Stimulated activated memory B cell treated with anti-CD40 and anti-IgM and Interleukin-4, amounts not matched to agents 10 μg/mL and 1 μg/mL and 100 μg/mL, for 72 hours (primary cell): ENCODE measurements around the gene GATAD2A.

ENCODE experiments used
- ATAC-seq: fragments of 150-1000 bp; cut with Tn5 transposase; 2 replicates; pipeline ENCODE4 v1.10.0; 2021
- H3K27ac Mint-ChIP-seq: one replicate; pipeline ENCODE4 v1.8.0; 2022; ENCODE audit warnings: mild to moderate bottlenecking, mixed read lengths
- H3K27me3 Mint-ChIP-seq: one replicate; pipeline ENCODE4 v1.8.0; 2022; ENCODE audit warnings: mixed read lengths
- H3K36me3 Mint-ChIP-seq: one replicate; pipeline ENCODE4 v1.8.0; 2022; ENCODE audit warnings: mixed read lengths
- H3K4me1 Mint-ChIP-seq: one replicate; pipeline ENCODE4 v1.8.0; 2022; ENCODE audit warnings: mixed read lengths
- H3K4me3 Mint-ChIP-seq: one replicate; pipeline ENCODE4 v1.8.0; 2022; ENCODE audit warnings: mild to moderate bottlenecking, moderate library complexity, mixed read lengths
- H3K9me3 Mint-ChIP-seq: one replicate; pipeline ENCODE4 v1.8.0; 2022; ENCODE audit warnings: mixed read lengths

GATAD2A gene

DNA sequence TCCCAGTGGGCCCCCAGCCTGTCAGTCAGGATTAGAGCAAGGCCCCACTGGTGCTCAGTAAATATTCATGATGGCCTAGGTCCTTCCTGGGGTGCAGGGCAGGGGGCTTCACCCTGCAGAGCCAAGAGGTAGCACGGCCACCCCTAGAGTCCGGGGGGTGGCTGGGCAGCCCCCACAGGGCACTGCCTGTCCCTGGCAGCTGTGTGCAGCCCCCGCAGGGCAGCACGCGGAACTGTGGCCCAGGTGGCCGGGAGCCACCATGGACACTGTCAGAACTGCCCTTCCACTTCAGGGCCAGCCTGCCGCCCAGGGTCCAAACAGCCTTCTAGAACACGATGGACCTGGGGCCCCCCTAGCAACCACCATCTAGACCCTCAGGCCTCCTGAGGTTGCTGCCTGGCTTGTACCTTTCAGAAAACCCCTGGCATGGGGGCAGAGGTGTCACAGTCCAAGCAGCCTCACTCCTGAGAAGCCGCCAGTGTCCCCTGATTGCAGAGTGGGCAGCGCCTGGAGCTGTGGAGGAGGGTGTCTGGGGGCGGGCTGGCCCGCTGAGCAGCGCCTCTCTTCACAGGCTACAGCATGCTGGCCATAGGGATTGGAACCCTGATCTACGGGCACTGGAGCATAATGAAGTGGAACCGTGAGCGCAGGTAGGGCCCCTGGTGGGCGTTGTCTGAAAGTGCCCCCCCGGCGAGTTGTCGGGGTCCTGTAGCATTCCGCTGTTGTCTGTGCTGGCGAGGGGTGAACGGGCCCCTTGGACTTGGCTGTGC is 120.3 kb downstream of the GATAD2A start:
- Mint-ChIP-seq H3K36me3 (peaks cover 20% of the 10 kb centered on the region), H3K27me3 (no peaks in the 10 kb centered on the region), H3K4me1 (peaks cover 32% of the 10 kb centered on the region), H3K27ac (peak overlapping the region; percentile 22), H3K4me3 (no peak overlapping the region), H3K9me3 (no peaks in the 10 kb centered on the region)
- ATAC-seq = no peak

DNA sequence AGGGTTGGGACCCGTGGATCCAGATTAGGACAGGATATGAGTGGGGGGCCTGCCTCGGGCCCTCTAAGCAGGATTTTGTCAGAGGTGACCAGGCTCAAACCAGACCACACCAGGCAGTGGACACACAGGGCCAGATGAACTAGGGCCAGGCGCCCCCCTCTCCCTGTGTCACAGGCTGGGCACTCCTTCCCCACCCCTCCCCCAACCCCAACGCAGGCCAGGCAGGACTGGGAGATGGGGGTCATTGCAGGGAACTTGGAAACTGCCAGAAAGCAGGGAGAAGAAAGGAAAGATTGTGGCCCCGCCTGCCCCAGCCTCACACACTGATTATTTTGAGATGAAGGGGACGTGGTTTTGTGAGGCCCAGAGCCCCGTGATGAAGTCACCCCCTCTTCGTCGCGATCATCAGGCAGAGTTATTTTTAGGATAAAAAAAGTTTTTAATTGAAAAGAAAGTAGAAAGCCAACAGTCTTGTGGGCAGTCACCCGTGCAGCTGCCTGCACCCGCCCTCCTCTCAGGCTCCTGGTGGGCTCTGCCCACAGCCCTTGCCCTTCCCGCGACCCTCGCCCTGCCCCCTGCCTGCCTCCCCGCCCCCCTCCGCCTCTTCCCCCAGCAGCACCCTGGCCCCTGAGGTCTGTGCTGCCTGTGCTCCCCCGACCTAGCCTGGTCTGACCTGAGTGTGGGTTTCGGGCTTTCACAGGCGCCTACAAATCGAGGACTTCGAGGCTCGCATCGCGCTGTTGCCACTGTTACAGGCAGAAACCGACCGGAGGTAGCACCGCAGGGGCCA is 121.3 kb downstream of the GATAD2A start:
- ATAC-seq = no peak
- Mint-ChIP-seq H3K4me3 (no peak overlapping the region), H3K36me3 (peaks cover 20% of the 10 kb centered on the region), H3K27me3 (no peaks in the 10 kb centered on the region), H3K4me1 (peaks cover 29% of the 10 kb centered on the region), H3K9me3 (no peaks in the 10 kb centered on the region), H3K27ac (peak overlapping the region; percentile 22)

DNA sequence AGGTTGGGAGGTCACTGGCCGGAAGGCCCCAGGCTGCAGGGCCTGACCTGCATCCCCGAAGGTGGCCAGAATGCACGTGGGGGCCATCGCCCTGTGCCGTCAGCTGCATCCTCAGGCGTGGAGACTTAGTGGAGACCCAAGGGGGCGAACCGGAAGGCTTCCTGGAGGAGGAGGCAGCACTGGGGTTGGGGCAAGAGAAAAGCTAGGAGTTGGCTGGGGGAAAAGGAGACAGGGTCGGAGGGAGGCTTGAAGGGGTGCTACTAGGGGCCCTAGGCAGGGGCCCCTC is 121.8 kb downstream of the GATAD2A start:
- no peaks in the 10 kb centered on the region for H3K9me3 Mint-ChIP-seq
- no peaks in the 10 kb centered on the region for H3K27me3 Mint-ChIP-seq
- peaks cover 20% of the 10 kb centered on the region for H3K36me3 Mint-ChIP-seq
- H3K27ac Mint-ChIP-seq = no peak overlapping the region
- no peak overlapping the region for H3K4me3 Mint-ChIP-seq
- peaks cover 34% of the 10 kb centered on the region for H3K4me1 Mint-ChIP-seq
- no peak for ATAC-seq

DNA sequence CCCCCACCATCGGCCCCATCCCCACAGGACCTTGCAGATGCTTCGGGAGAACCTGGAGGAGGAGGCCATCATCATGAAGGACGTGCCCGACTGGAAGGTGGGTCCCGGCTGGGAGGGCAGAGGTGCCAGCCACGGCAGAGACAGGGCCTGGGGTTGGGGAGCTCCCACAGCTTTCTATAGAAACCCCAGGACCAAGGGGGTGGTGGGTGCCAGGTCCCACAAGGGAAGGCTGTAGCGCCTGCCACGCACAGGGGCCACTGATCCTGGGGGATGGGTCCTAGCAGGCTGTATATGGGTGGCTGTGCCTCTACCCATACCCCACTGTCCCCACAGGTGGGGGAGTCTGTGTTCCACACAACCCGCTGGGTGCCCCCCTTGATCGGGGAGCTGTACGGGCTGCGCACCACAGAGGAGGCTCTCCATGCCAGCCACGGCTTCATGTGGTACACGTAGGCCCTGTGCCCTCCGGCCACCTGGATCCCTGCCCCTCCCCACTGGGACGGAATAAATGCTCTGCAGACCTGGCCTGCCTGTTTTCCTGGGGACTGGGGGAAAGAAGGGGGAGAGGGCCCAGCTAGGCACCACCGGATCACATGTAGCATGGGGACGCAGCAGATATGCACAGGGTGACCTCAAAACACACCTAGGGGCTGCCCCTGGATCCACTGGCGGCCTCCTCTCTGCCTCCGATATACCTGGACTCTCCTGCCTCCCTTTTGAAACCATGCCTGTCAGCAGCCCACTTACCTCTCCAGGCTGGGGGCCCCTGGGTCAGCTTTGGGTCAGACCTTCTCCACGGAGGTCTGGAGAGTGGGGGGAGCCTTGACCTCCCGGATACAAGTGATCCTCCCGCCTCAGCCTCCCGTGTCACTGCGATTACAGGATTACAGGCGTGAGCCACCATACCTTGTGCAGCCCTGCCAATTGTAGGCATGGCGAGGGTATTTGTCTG is 122.5 kb downstream of the GATAD2A start:
- no peaks in the 10 kb centered on the region for H3K27me3 Mint-ChIP-seq
- peaks cover 35% of the 10 kb centered on the region for H3K4me1 Mint-ChIP-seq
- no peak overlapping the region for H3K4me3 Mint-ChIP-seq
- peaks cover 20% of the 10 kb centered on the region for H3K36me3 Mint-ChIP-seq
- ATAC-seq = no peak
- H3K27ac Mint-ChIP-seq = no peak overlapping the region
- no peaks in the 10 kb centered on the region for H3K9me3 Mint-ChIP-seq

DNA sequence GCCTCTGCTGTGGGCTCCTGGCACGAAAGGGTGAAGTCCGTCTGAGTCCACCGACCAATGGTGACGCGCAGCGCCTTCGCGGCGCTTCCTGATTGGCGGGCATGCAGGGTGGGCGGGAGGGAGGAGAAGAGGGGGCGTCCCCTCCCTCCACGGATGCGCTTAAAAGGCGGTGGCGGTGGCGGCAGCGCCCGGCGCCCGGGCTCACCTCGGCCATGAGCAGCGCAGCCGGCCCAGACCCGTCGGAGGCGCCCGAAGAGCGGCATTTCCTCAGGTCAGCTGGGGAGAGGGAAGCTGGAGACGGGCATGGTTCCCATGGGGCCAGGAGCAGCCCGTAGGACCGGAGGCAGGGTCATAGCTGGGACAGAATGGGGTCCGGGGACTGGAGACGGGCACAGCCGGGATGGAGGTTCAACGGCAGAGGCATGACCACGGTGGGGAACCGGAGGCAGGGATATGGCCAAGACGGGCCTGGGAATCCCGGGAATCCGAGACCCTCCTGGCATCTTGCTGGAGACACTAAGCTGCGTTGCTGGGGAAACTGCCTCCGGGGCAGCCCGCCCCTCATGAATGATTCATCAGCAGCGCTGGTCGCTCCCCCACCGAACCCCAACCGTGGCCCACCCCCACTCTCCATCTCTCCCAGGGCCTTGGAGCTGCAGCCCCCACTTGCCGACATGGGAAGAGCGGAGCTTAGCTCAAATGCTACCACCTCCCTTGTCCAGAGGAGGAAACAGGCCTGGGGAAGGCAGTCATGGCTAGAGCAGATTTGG is 123.4 kb downstream of the GATAD2A start, which contains the start of gene YJEFN3:
TSS of gene YJEFN3 (plus strand) at position 191 of the 770 bp plus-strand sequence. CDS start at position 213, 22 bp downstream.
- Mint-ChIP-seq H3K27ac (no peak within 1 kb of the TSS), H3K9me3 (no peaks in the 10 kb centered on the region), H3K36me3 (peaks cover 20% of the 10 kb centered on the region), H3K27me3 (no peaks in the 10 kb centered on the region), H3K4me1 (peaks cover 32% of the 10 kb centered on the region), H3K4me3 (no peak within 1 kb of the TSS)
- no peak for ATAC-seq

DNA sequence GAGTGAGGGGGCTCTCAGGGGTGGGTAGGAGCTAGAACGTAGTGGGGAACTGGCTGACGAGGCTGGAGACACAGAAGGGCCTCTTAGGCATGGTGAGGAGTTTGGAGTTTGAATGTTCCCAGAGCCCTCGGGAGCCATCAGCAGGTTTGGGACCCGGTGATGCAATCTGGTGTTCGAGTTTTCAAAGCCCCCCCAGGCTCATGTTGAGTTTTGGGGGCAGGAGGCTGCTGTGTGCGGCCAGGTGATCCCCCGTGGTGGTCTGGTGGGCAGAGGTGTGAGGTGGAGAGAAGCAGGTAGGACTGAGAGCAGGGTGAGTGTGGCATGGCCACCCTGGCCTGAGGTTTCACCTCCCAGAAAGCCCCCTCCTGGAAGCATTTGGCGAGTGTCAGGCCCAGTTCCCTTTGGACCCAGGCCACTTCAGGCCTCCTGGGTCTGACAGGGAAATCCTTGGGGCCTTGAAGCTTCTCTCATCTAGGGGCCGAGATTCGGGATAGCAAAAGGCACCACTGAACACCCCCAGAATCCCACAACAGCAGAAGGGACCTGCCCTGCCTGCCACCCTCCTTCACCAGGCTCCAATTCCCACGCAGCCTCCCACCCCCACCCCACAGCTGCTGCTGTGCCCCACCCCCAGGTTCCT is 124.4 kb downstream of the GATAD2A start:
- H3K27me3 Mint-ChIP-seq = no peaks in the 10 kb centered on the region
- peaks cover 20% of the 10 kb centered on the region for H3K36me3 Mint-ChIP-seq
- peaks cover 22% of the 10 kb centered on the region for H3K4me1 Mint-ChIP-seq
- no peak for ATAC-seq
- no peak overlapping the region for H3K4me3 Mint-ChIP-seq
- H3K9me3 Mint-ChIP-seq = no peaks in the 10 kb centered on the region
- no peak overlapping the region for H3K27ac Mint-ChIP-seq

DNA sequence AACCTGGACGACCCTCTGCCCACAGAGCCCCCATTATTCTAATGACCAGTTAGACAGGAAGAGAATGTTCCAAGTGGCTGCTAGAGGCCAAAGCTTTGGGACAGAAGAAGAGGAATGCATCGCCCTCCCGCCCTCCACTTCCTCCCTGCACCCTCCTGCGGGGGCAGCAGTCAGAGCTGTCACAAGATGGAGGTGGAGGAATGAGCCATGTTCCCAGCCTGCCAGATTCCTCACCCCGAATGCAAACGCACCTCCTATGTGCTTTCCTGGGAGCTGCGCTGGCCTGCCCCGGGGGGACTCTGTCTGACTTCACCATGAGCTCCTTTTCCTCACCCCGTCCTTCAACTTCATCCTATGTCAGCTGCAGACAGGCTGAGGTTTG is 124.9 kb downstream of the GATAD2A start:
- H3K36me3 Mint-ChIP-seq = peaks cover 20% of the 10 kb centered on the region
- ATAC-seq = no peak
- H3K27me3 Mint-ChIP-seq = no peaks in the 10 kb centered on the region
- H3K4me3 Mint-ChIP-seq = no peak overlapping the region
- peak overlapping the region; percentile 14 for H3K27ac Mint-ChIP-seq
- H3K4me1 Mint-ChIP-seq = peaks cover 17% of the 10 kb centered on the region
- H3K9me3 Mint-ChIP-seq = no peaks in the 10 kb centered on the region

DNA sequence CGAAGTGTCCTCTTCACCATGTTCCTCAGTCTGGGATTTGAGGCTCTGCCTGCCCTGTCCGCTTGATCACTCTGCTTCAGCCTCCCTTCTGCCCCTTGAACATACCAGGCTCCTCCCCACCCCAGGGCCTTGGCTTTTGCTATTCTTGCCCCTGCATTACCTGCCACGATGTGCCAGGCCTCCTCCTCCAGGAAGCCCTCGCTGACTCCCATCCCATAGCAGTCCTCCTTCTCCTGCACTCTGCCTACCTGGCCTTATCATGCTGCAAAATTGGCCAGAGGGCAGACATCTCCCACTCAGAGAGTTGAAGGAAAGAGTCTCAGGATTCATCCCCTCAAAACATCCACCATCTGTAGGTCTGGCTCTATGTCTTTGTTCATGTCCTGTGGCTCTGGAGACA is 125.4 kb downstream of the GATAD2A start:
- H3K4me3 Mint-ChIP-seq = no peak overlapping the region
- H3K36me3 Mint-ChIP-seq = peaks cover 20% of the 10 kb centered on the region
- H3K27ac Mint-ChIP-seq = peak overlapping the region; percentile 14
- no peaks in the 10 kb centered on the region for H3K9me3 Mint-ChIP-seq
- ATAC-seq = no peak
- H3K27me3 Mint-ChIP-seq = no peaks in the 10 kb centered on the region
- H3K4me1 Mint-ChIP-seq = peaks cover 16% of the 10 kb centered on the region

DNA sequence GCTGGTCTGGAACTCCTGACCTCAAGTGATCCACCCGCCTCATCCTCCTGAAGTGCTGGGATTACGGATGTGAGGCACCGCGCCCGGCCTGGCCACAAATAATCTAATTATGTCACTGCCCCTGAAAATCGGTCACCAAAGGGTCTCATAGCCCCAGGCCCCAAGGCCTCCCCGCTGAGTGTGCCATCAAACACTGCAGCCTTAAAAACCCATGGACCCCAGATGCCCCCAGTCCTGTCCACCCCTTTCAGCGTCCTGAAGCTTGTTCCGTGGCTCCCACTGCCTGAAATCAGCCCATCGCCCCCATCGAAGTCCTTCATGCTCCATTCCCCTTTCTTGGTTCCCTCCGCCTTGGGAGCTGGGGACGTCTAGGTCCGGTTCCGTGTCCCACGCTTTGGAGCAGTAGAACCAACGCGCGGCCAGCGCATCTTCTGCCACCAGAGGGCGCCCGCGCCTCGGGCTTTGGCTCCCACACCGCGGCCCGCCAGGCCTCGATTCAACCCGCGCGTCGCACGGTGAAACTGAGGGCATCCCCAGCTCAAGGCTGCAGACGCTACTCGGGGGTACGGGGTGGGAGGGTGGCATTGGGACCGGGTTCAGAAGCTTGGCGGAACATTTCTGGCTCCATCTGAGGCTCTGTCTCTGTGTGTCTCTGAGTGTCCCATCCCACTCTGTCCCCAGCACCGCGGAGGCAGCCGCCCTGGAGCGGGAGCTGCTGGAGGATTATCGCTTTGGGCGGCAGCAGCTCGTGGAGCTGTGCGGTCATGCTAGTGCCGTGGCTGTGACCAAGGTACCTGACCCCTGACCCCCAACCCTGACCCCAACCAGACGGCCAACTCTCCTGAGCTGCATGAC is 126.7 kb downstream of the GATAD2A start:
- peak; percentile 85 for ATAC-seq
- peak overlapping the region; percentile 11 for H3K27ac Mint-ChIP-seq
- peaks cover 12% of the 10 kb centered on the region for H3K4me1 Mint-ChIP-seq
- H3K9me3 Mint-ChIP-seq = no peaks in the 10 kb centered on the region
- H3K4me3 Mint-ChIP-seq = no peak overlapping the region
- H3K36me3 Mint-ChIP-seq = peaks cover 18% of the 10 kb centered on the region
- no peaks in the 10 kb centered on the region for H3K27me3 Mint-ChIP-seq

DNA sequence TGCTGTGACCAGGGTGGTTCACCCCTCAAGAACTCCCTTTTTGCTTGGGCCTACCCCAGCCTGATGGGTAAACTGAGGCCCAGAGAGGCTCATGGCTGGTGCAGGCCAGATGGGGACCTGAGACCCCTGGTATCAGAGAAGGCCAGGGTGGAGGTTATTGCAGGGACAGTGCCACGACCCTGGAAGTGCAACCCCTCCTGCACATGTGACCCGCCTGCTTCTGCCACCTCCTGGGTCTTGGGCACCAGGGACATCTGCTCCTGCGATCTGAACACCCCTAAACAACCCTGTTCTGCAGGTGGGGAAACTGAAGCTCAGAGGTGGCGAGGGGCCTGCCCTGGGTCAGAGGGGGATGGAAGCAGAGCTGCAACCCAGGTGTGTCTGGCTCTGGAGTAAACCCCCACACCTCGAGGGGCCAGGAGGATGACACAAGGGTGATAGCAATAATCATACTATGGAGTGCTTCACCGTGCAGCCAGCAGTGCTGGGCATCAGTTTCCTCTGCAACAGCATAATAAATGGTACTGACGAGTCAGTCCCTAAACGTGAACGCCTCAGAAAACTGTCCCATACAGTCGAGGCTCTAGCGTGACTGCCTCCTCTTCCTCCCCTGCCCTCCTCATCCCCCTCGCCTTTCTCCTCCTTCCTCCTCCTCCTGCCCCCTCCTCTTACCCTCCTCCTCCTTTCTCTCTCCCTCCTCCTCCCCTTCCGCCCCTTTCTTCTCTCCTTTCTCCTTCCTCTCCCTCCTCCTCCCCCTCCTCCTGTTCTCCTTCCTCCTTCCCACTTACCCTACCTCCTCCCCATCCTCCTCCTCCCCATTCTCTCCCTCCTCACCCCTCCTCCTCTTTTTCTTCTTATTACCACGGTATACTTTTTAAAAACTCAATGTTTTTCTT is 127.6 kb downstream of the GATAD2A start:
- Mint-ChIP-seq H3K36me3 (peaks cover 11% of the 10 kb centered on the region), H3K27ac (no peak overlapping the region), H3K9me3 (no peaks in the 10 kb centered on the region), H3K4me3 (no peak overlapping the region), H3K27me3 (no peaks in the 10 kb centered on the region), H3K4me1 (peaks cover 18% of the 10 kb centered on the region)
- no peak for ATAC-seq

DNA sequence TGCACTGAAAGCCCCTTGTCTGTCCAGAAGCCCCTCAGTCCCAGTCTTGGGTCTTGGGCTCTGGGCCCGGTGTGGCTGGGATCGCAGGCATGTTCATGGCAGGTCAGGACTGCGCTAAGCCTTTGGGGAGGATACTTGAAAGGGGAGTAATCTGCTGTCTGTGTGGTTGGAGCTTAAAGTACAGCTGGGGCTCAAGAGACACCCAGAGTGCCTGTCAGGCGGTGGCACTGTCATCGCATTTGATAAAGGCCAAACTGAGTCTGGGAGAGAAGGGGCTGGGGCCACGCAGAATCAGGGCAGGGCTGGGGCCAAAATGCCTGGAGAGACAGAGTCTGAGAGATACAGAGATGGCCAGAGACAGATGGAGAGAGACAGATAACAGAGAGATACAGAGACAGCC is 128.4 kb downstream of the GATAD2A start:
- Mint-ChIP-seq H3K4me3 (no peak overlapping the region), H3K9me3 (no peaks in the 10 kb centered on the region)

DNA sequence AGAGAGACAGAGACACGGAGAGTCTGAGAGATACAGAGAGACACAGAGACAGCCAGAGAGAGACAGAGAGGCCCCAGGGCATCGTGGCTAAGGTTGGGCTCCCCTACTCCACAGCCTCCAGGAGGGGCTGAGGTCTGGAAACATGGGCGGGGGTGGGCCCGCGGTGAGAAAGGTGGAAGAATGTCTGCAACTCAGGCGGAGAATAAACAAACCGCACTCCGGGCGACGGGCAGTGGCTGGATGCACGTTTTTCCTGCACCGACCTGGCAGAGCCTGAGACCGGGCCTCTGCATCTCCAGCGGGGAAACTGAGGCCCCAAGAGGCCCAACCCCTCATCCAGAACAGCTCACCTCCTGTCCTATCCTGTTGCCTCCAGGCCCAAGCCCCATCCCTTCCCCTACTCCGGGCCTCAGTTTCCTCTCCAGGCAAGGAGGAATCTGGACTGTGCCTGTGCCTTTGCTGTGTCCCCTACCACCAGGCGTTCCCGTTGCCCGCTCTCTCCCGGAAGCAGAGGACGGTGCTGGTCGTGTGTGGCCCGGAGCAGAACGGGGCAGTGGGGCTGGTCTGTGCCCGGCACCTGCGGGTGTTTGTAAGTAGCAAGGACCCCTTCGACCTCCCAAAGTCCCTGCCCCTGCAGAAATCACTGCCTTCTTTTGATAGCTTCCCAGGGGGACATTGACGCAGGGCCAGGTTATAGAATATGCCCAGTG is 129.2 kb downstream of the GATAD2A start:
- Mint-ChIP-seq H3K4me3 (no peak overlapping the region), H3K27ac (no peak overlapping the region), H3K9me3 (no peaks in the 10 kb centered on the region), H3K4me1 (peaks cover 28% of the 10 kb centered on the region), H3K36me3 (peaks cover 6% of the 10 kb centered on the region), H3K27me3 (peaks cover 15% of the 10 kb centered on the region)
- no peak for ATAC-seq

More for the DNA sequence above, 128.4 kb downstream of the GATAD2A start:
- no peak for ATAC-seq
- Mint-ChIP-seq H3K36me3 (peaks cover 6% of the 10 kb centered on the region), H3K4me1 (peaks cover 24% of the 10 kb centered on the region), H3K27ac (no peak overlapping the region), H3K27me3 (peaks cover 7% of the 10 kb centered on the region)
